Keratinocyte (primary cell): ENCODE data around the gene RPL29.

Source experiments
- CTCF ChIP-seq, 3 experiments: IDR thresholded peaks in 1 of 3; conservative IDR thresholded peaks in 1 of 3; optimal IDR thresholded peaks in 1 of 3; 2 replicates in 2 of 3; 3 replicates in 1 of 3; pipeline versions ENCODE3 to v1.5.1; 2011; ENCODE audit warnings: low read length in 3 of 3, mild to moderate bottlenecking in 3 of 3, moderate library complexity in 2 of 3, control low read depth in 1 of 3, inconsistent platforms in 1 of 3; ENCODE audit not compliant: insufficient read depth in 2 of 3; ENCODE audit errors: extremely low read depth in 1 of 3
- EZH2 ChIP-seq: IDR thresholded peaks from one replicate; pipeline ENCODE4 v1.6.1; 2012; ENCODE audit warnings: inconsistent platforms, mild to moderate bottlenecking, low read length, moderate library complexity

GRCh38 chr3:51982838-51983577, 12.7 kb downstream of the RPL29 start, which contains the start of gene ACY1:
- TF ChIP-seq CTCF (optimal IDR thresholded peaks at IDR 0.05 in 1 of 3, IDR thresholded peaks at IDR 0.05 in 1 of 3, conservative IDR thresholded peaks at IDR 0.05 in 1 of 3; ENCODE audit: extremely low read depth in 1 of 3, insufficient read depth in 2 of 3, low read length in 3 of 3), result no peak
- TF ChIP-seq EZH2, result no peak
